ENCODE measurements around the gene RNF144B.

DNA sequence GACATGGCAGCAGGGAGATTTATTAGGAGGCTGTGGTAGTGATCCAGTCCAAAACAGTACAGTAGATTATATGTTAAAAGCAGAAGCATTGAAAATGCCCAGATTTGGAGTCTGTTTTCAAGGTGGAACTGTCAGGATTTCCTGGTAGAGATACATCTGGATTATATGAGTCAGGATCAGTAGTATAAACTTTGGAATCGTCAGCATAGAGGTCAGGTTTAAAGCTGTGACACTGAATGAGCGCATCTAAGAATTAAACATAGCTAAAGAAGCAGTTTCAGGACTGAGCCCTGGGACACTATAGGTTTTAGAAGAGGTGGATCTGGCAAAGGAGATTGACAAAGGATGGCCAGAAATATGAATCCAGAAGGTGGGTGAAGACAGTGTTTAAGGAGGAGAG is 60.4 kb downstream of the RNF144B start:
- TF ChIP-seq, protein P1, sequence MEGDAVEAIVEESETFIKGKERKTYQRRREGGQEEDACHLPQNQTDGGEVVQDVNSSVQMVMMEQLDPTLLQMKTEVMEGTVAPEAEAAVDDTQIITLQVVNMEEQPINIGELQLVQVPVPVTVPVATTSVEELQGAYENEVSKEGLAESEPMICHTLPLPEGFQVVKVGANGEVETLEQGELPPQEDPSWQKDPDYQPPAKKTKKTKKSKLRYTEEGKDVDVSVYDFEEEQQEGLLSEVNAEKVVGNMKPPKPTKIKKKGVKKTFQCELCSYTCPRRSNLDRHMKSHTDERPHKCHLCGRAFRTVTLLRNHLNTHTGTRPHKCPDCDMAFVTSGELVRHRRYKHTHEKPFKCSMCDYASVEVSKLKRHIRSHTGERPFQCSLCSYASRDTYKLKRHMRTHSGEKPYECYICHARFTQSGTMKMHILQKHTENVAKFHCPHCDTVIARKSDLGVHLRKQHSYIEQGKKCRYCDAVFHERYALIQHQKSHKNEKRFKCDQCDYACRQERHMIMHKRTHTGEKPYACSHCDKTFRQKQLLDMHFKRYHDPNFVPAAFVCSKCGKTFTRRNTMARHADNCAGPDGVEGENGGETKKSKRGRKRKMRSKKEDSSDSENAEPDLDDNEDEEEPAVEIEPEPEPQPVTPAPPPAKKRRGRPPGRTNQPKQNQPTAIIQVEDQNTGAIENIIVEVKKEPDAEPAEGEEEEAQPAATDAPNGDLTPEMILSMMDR (IDR thresholded peaks at IDR 0.05) = no peak
- no peak for TF ChIP-seq POLR2A (IDR thresholded peaks at IDR 0.05)

All from thyroid gland (tissue), 4 donors.